Transverse colon (tissue), 3 donors: ENCODE results near the gene WFS1.

ENCODE experiments used
- CTCF ChIP-seq, 5 experiments: fragments of 200-600 bp in 3 of 5; fragments of 450-650 bp in 2 of 5; sonication (generic) in 3 of 5; IDR thresholded peaks; 1 replicate in 2 of 5; 2 replicates in 3 of 5; pipeline ENCODE4 v1.5.1; 2016 to 2017; ENCODE audit warnings: antibody characterized with exemption in 5 of 5, inconsistent platforms in 3 of 5, mild to moderate bottlenecking in 2 of 5, moderate library complexity in 1 of 5
- POLR2A ChIP-seq: fragments of 450-650 bp; IDR thresholded peaks from one replicate; pipeline ENCODE4 v1.6.1; 2016; ENCODE audit warnings: antibody characterized with exemption, mild to moderate bottlenecking, moderate library complexity

GRCh38 chr4:6322761-6323566, 53.3 kb downstream of the WFS1 start:
- no peak for TF ChIP-seq CTCF (IDR thresholded peaks at IDR 0.05)
- TF ChIP-seq POLR2A: no peak
